SK-N-SH treated with all-trans-retinoic acid at 6 μM for 48 hours (cell line): Measurements from ENCODE around the gene SLC25A34.

Experiments
- ARNTL ChIP-seq: fragments of 450-650 bp; formaldehyde crosslinking; IDR thresholded peaks from 2 replicates; pipeline ENCODE4 v1.5.0; 2020; ENCODE audit warnings: low read depth, mild to moderate bottlenecking, moderate library complexity, borderline replicate concordance
- BACH2 ChIP-seq: fragments of 250-450 bp; sonication (Bioruptor Pico); IDR thresholded peaks from 2 replicates; pipeline ENCODE4 v1.9.0; 2021; ENCODE audit warnings: mild to moderate bottlenecking, borderline replicate concordance
- ESRRG ChIP-seq: fragments of 250-450 bp; sonication (Bioruptor Pico); IDR thresholded peaks from 2 replicates; pipeline ENCODE4 v1.6.1; 2021; ENCODE audit warnings: mild to moderate bottlenecking
- GLIS3 ChIP-seq: fragments of 250-450 bp; sonication (Bioruptor Pico); IDR thresholded peaks from 2 replicates; pipeline ENCODE4 v1.5.0; 2020; ENCODE audit warnings: mild to moderate bottlenecking, moderate library complexity
- TCF4 ChIP-seq: fragments of 250-450 bp; sonication (Bioruptor Pico); IDR thresholded peaks from 2 replicates; pipeline ENCODE4 v1.8.0; 2021; ENCODE audit warnings: mild to moderate bottlenecking, moderate library complexity, borderline replicate concordance
- ZC3H10 ChIP-seq: fragments of 250-450 bp; sonication (Bioruptor Pico); IDR thresholded peaks from 2 replicates; pipeline ENCODE4 v1.5.1; 2021; ENCODE audit warnings: mild to moderate bottlenecking, moderate library complexity
- ZFP3 ChIP-seq: fragments of 250-450 bp; sonication (Bioruptor Pico); IDR thresholded peaks from 2 replicates; pipeline ENCODE4 v1.5.0; 2020; ENCODE audit warnings: mild to moderate bottlenecking, moderate library complexity
- ZFP30 ChIP-seq: fragments of 450-650 bp; formaldehyde crosslinking; IDR thresholded peaks from 2 replicates; pipeline ENCODE4 v1.5.0; 2022; ENCODE audit warnings: mild to moderate bottlenecking, moderate library complexity
- ZNF565 ChIP-seq: fragments of 450-650 bp; formaldehyde crosslinking; conservative IDR thresholded peaks from 2 replicates; pipeline ENCODE4 v1.5.0; 2020; ENCODE audit warnings: low read depth, mild to moderate bottlenecking, moderate library complexity
- ZNF8 ChIP-seq: fragments of 450-650 bp; formaldehyde crosslinking; IDR thresholded peaks from 2 replicates; pipeline ENCODE4 v1.5.0; 2020; ENCODE audit warnings: mild to moderate bottlenecking, moderate library complexity
- TF ChIP-seq, protein P1 (sequence below): fragments of 250-450 bp; sonication (Bioruptor Pico); IDR thresholded peaks from 2 replicates; pipeline ENCODE4 v1.8.0; 2020; ENCODE audit warnings: mild to moderate bottlenecking, moderate library complexity, borderline replicate concordance
- TF ChIP-seq, protein P2 (sequence below): fragments of 250-450 bp; sonication (Bioruptor Pico); IDR thresholded peaks from 2 replicates; pipeline ENCODE4 v1.8.0; 2021; ENCODE audit warnings: low read depth, mild to moderate bottlenecking, moderate library complexity, borderline replicate concordance

DNA sequence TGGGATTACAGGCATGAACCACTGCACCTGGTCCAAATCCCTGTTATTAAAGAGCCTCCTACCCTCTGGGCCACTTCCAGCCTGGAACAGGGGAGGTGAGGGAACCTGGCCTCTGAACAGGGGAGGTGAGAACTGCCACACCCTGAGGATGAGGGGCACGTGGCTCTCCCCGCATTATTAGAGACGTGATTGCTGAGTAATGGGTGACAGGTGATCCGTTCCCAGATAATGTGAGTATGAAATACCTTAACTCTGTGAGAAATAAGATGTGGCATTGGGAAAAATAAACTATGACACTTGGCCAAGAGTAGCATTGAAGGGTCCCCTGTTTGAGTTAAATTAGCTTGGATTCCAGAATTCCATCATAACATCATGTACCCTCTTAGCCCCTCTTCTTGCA, 13.6 kb upstream of the SLC25A34 start:
- no peak for TF ChIP-seq TCF4 (CRISPR knock-in tag)
- no peak for TF ChIP-seq ZFP30 (CRISPR knock-in tag)
- no peak for TF ChIP-seq ZNF8 (CRISPR knock-in tag)
- TF ChIP-seq ZFP3 (CRISPR knock-in tag) = no peak
- TF ChIP-seq, protein P1, sequence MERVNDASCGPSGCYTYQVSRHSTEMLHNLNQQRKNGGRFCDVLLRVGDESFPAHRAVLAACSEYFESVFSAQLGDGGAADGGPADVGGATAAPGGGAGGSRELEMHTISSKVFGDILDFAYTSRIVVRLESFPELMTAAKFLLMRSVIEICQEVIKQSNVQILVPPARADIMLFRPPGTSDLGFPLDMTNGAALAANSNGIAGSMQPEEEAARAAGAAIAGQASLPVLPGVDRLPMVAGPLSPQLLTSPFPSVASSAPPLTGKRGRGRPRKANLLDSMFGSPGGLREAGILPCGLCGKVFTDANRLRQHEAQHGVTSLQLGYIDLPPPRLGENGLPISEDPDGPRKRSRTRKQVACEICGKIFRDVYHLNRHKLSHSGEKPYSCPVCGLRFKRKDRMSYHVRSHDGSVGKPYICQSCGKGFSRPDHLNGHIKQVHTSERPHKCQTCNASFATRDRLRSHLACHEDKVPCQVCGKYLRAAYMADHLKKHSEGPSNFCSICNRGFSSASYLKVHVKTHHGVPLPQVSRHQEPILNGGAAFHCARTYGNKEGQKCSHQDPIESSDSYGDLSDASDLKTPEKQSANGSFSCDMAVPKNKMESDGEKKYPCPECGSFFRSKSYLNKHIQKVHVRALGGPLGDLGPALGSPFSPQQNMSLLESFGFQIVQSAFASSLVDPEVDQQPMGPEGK (CRISPR knock-in tag) = no peak
- TF ChIP-seq ARNTL (CRISPR knock-in tag) = no peak
- TF ChIP-seq GLIS3 (CRISPR knock-in tag) = no peak
- TF ChIP-seq ZNF565 (CRISPR knock-in tag) = no peak
- TF ChIP-seq, protein P2, sequence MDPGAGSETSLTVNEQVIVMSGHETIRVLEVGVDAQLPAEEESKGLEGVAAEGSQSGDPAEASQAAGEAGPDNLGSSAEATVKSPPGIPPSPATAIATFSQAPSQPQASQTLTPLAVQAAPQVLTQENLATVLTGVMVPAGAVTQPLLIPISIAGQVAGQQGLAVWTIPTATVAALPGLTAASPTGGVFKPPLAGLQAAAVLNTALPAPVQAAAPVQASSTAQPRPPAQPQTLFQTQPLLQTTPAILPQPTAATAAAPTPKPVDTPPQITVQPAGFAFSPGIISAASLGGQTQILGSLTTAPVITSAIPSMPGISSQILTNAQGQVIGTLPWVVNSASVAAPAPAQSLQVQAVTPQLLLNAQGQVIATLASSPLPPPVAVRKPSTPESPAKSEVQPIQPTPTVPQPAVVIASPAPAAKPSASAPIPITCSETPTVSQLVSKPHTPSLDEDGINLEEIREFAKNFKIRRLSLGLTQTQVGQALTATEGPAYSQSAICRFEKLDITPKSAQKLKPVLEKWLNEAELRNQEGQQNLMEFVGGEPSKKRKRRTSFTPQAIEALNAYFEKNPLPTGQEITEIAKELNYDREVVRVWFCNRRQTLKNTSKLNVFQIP (CRISPR knock-in tag) = no peak
- no peak for TF ChIP-seq ESRRG (CRISPR knock-in tag)
- no peak for TF ChIP-seq BACH2 (CRISPR knock-in tag)
- no peak for TF ChIP-seq ZC3H10 (CRISPR knock-in tag)
